ENCODE results near the gene NRP1. TPM values are rescaled to one million over a fixed set of nuclear protein-coding genes. Genes with fewer than 3 reads are reported as not detected.

Gene NRP1
- polyA plus RNA-seq, 3 donors: 1.1 to 1.7 (median 1.3) TPM

- peak in 2 of 3 donors; percentile 11 to 29 for DNase-seq
- Histone ChIP-seq H3K27ac (ENCODE audit: low read depth in 1 of 2, low read length in 2 of 2) (no peak overlapping the region), H3K27me3 (ENCODE audit: control insufficient read depth in 2 of 2, insufficient read depth in 2 of 2, low read length in 2 of 2) (peaks cover 40 to 72% of the 10 kb centered on the region in 2 donors), H3K9me3 (replicated peaks in 1 of 2; ENCODE audit: control insufficient read depth in 1 of 2, insufficient read depth in 1 of 2, low read length in 2 of 2) (peaks cover 0 to 3% of the 10 kb centered on the region in 2 donors), H3K36me3 (replicated peaks in 1 of 2; ENCODE audit: control insufficient read depth in 1 of 2, insufficient read depth in 2 of 2, low read length in 2 of 2) (no peaks in the 10 kb centered on the region), H3K4me2 (replicated peaks; ENCODE audit: extremely low read depth, low read length, poor library complexity, severe bottlenecking) (peak overlapping the region; percentile 91), H3K4me3 (replicated peaks in 1 of 3; ENCODE audit: low read depth in 2 of 3, low read length in 3 of 3) (peak overlapping the region; percentile 24 to 79 (median 26)), H3K79me2 (ENCODE audit: insufficient read depth, low read length) (no peaks in the 10 kb centered on the region), H3K9ac (ENCODE audit: insufficient read depth, low read length, poor library complexity, severe bottlenecking) (no peak overlapping the region), H3K4me1 (ENCODE audit: control insufficient read depth in 1 of 2, insufficient read depth in 2 of 2, low read length in 2 of 2) (peaks cover 33 to 38% of the 10 kb centered on the region in 2 donors), H4K20me1 (ENCODE audit: insufficient read depth, low read length) (no peaks in the 10 kb centered on the region), H2AFZ (ENCODE audit: insufficient read depth, low read depth, low read length, poor library complexity, severe bottlenecking) (peak overlapping the region; percentile 64)
- peaks cover 25% of the 10 kb centered on the region for H3K4me1 Mint-ChIP-seq
- peaks cover 0 to 5% (median 1%) of the 10 kb centered on the region in 7 donors for H3K9me3 Mint-ChIP-seq
- H3K27ac Mint-ChIP-seq: no peak overlapping the region
- TF ChIP-seq CTCF (IDR thresholded peaks at IDR 0.05): no peak
- WGBS (ENCODE audit: insufficient coverage): 1% methylated on average over 56 of the region's 67 CpGs
- intact Hi-C loops (cut with micrococcal nuclease): no loop called here
- peaks cover 47 to 74% (median 53%) of the 10 kb centered on the region in 3 donors for H3K27me3 Mint-ChIP-seq (ENCODE audit: low read depth in 3 of 3)
- H3K36me3 Mint-ChIP-seq: no peaks in the 10 kb centered on the region
- H3K4me3 Mint-ChIP-seq: peak overlapping the region; percentile 62 to 94
Observed at GRCh38 chr10:33336582-33337325, 2.3 kb upstream of the NRP1 start.

DNA sequence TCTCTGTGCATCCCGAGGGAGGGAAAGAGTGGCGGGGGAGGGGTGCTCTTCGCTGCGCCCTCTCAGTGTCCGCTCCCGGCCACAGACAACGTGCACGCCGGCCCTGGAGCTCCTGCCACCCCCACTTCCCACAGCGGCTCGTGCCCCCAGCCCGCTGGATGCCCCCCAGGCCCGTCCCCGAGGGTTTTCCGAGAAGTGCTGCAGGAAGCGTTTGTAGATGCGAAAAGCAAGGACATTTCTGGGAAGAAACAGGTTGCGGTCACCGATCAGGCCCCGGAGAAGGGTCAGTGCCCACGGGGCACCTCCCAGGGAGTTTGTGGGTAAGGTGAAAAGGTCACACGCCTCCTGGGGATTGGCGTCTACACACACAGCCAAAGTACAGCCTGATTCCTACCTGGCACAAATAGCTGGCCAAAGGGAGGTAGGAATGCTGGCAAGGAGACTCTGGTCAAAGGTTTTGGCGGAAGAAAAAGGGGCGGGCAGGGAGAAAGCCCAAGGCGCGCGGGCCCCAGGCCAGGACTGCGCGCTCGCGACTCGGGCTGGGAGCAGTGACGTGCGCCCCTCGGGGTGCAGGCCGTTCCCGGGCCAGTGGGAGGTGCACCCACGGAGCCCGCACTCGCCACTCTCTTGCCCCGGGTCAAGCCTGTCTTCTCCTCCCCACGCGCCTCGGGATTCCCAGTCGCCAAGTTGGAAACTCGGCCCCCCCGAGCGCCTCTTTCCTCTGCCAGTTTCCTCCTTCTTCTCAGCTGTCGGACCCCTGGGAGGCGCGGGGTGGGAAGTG, 1.5 kb upstream of the NRP1 start:
- Histone ChIP-seq H3K4me1 (ENCODE audit: control insufficient read depth in 1 of 2, insufficient read depth in 2 of 2, low read length in 2 of 2) (peaks cover 33 to 38% of the 10 kb centered on the region in 2 donors), H4K20me1 (ENCODE audit: insufficient read depth, low read length) (no peaks in the 10 kb centered on the region), H3K4me3 (replicated peaks in 1 of 3; ENCODE audit: low read depth in 2 of 3, low read length in 3 of 3) (peak overlapping the region in 2 of 3 experiments; percentile 24 to 79), H3K27ac (ENCODE audit: low read depth in 1 of 2, low read length in 2 of 2) (no peak overlapping the region), H2AFZ (ENCODE audit: insufficient read depth, low read depth, low read length, poor library complexity, severe bottlenecking) (peak overlapping the region; percentile 64), H3K4me2 (replicated peaks; ENCODE audit: extremely low read depth, low read length, poor library complexity, severe bottlenecking) (peak overlapping the region; percentile 91), H3K9ac (ENCODE audit: insufficient read depth, low read length, poor library complexity, severe bottlenecking) (no peak overlapping the region), H3K9me3 (replicated peaks in 1 of 2; ENCODE audit: control insufficient read depth in 1 of 2, insufficient read depth in 1 of 2, low read length in 2 of 2) (peaks cover 0 to 3% of the 10 kb centered on the region in 2 donors), H3K79me2 (ENCODE audit: insufficient read depth, low read length) (no peaks in the 10 kb centered on the region), H3K27me3 (ENCODE audit: control insufficient read depth in 2 of 2, insufficient read depth in 2 of 2, low read length in 2 of 2) (peaks cover 47 to 79% of the 10 kb centered on the region in 2 donors), H3K36me3 (replicated peaks in 1 of 2; ENCODE audit: control insufficient read depth in 1 of 2, insufficient read depth in 2 of 2, low read length in 2 of 2) (no peaks in the 10 kb centered on the region)
- Mint-ChIP-seq H3K27ac (no peak overlapping the region), H3K27me3 (ENCODE audit: low read depth in 3 of 3) (peaks cover 52 to 82% (median 53%) of the 10 kb centered on the region in 3 donors), H3K4me1 (peaks cover 25% of the 10 kb centered on the region), H3K36me3 (no peaks in the 10 kb centered on the region), H3K4me3 (peak overlapping the region; percentile 63 to 94), H3K9me3 (peaks cover 0 to 5% (median 1%) of the 10 kb centered on the region in 7 donors)
- WGBS (ENCODE audit: insufficient coverage): 4% methylated on average over 28 of the region's 52 CpGs
- no peak for TF ChIP-seq CTCF (IDR thresholded peaks at IDR 0.05)
- intact Hi-C loops (cut with micrococcal nuclease): no loop called here
- peak in 1 of 3 donors; percentile 17 for DNase-seq
